GM18520 (cell line): ENCODE measurements around the gene CCDC116.
A peak's percentile ranks its signal among the peaks of the same experiment; 100 is the strongest.
"Not testable (repeated sequence)": the region's sequence is repeated elsewhere in the genome, so short reads cannot be mapped to it uniquely, and the experiment has no call there.

Experiments
- ATAC-seq: cut with Tn5 transposase; IDR thresholded peaks from one replicate; pipeline ENCODE4 v1.9.1; 2021; ENCODE audit not compliant: unreplicated experiment

The CCDC116 gene, protein sequence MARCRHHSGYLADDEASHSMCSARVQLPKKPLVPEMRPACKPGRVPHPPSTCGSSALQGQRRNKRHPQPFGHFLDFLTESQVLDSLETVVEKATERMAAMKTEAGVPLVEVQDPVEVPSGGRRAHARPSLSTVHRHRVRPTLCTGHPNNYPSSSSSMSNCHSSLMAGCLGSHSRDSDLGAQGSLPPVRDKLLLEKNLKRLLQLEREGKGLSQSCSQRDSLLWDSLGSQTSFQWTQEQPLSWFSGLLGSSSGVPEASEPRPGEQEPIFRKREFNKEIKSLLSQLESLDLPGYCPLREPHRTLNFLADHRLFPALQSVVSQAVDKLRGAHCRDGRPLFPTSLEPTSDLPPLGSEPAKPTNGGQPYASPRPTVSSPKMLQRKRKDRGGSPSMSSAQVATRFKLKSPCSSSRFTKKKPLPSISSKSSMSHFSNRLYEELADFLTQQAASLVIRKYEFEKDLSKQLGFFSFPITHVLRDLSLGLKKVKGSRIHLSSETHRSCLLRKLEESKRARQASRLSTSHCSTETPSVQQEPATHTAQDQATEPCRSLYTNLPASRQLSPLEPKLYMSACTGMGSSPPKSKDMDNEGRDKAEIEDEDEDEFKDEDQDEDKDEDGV

DNA sequence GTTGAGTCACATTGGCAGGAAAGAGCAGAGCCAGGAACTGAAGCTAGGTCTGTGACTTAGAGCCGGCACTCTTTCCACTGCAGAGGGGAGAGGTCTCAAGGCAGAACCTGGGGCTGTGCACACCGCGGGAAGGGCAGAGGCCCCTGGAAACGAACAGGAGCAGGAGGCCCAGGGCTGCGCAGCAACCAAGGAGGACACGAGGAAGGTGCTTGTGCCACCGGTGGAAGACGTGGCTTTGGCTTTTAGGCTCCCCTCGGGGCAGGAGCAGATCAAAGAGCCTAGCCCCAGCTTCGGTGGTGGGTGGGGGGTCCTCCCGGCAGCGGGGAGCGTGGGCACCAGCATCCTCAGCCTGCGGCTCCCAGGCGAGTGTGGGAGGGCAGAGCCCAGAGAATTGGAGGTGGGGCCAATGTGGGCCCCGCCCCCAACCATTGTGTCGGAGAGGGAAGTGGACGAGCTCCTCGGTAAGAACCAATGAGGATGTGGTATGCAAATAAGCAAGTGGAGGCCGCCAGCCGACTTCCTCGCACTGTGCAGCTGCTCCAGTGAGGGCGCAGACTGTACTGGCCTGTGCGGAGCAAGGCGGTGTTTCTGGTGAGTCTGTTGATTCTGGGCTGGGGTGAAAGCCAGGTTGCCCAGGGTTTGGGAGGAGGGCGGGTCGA lies at the start of gene CCDC116:
CCDC116 (plus strand) TSS at position 524 of the 659 bp plus-strand sequence. CDS start 422 bp downstream, outside the sequence.
- ATAC-seq: no peak

DNA sequence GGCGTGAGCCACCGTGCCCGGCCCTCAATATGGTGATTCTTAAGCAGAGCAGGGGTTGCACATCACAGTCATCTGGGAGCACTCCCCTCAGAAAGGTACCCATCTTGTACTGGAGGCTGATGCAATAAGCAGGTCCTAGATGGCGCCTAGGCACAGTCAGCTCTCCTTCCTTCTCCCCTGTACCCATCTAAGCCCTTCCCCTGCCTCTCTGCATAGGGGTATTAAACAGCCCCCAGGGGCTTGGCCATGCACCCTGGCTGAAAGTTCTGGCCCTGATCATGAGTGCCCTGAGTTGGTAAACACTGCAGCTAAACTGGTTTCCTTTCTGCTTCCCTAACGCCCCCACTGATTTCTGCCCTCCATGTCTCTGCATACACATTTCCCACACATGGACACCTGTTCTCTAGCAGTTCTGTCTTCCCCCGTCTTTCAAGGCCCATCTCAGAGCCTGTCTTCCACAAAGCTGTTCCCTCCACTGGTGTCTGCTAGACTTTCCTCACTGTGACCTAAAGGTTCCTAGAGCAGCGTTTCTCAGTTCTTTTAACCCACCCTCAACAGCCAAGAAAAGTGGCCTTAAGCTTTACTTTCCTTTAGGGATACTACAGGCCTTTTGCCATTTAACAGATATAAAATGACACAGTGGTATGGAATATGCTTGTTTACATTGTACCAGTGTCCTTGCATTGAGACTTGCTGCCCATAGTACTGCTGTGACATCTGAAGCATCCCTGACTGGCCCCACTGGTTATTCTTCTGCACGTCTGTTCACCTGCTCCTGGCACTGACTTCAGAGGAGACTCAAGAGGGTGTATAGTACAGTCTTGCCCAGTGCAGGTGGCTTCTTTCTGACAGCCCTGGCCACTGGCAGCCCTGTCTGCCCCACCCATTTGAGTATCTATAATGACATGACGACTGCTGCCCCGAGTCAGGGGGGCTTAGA lies 49.5 kb upstream of the CCDC116 start:
- ATAC-seq: no peak

GRCh38 chr22:21585389-21585788 lies 47.2 kb upstream of the CCDC116 start:
- ATAC-seq: no peak

- ATAC-seq: peak; percentile 84
Observed at GRCh38 chr22:21587803-21588611, 44.6 kb upstream of the CCDC116 start.

- no peak for ATAC-seq
Observed at GRCh38 chr22:21589396-21589795, 43.2 kb upstream of the CCDC116 start.

DNA sequence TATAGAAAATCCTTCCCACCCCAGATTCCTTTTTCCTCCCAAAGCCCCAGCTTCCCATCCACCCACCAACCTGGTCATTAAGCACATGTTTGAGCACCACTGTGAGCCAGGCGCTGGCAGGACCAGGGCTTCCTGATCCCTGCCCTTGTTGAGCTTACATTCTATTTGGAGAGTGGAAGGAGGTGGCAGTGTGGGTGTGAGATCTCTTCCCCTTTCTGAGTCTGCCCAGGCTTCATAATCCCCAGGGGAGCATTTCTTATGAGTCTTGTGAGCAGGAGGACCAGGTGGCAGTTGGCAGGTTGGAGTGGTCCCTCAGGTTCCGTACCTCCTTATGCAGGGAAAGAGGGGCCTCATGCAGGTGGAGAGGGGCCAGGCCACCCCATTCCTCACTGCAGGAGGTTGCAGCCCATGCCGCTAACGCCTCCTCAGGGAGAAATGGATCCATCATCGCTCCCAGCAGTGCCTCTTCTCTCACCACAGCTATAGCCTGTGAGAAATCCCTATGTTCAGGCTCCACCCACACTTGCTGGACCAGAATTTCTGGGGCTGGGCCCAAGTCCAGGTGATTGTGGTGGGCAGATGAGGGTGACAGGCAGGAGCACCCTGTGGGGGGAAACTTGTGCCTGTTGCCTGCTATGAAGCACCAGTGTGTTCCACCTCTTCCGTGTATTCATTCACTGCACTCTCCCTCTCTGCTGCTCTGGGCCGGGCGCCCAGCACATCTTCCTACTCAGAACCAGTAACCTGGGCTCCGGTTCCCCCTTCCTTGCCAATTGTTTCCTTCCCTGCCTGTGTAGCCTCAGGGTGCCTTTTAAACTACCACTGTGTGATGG lies 41.5 kb upstream of the CCDC116 start:
- ATAC-seq: no peak

DNA sequence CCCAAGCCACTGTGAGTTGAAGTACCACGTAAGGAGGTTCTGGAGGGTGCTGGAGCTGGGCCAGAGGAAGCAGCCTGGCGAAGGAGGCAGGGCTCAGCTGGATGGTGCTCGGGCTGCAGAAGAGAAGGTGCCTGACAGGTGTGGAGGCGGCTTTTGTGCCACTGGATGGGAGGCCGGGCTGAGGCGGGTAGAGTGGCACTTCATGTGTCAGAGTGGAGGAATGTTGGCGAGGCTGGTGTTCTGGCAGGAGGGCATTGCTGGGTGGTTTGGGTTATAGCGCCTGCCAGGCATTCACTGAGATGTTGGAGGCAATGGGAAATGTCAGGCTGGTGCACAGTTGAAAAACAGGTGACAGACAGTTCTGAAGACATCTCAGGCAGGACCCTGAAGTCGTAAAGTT lies 40.9 kb upstream of the CCDC116 start:
- no peak for ATAC-seq

DNA sequence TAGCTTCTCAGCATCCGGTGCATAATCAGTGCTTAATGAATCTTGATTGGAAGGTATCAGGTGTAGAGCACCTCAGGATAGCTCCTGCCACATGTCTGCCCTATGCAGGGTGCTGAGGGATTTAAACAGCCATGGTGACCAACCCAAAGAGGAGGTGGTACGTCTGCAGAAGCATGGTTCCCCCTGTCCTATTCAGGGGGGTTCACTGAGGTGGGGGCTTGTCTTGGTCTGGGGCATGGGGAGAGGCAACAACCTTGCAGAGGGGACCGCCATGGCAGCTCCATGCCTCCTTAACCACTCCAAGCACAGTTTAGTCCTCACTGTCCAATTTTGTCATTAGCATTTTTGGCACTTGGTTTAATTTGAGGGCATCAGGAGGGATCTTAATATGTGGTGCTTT lies 40.1 kb upstream of the CCDC116 start:
- ATAC-seq: no peak

DNA sequence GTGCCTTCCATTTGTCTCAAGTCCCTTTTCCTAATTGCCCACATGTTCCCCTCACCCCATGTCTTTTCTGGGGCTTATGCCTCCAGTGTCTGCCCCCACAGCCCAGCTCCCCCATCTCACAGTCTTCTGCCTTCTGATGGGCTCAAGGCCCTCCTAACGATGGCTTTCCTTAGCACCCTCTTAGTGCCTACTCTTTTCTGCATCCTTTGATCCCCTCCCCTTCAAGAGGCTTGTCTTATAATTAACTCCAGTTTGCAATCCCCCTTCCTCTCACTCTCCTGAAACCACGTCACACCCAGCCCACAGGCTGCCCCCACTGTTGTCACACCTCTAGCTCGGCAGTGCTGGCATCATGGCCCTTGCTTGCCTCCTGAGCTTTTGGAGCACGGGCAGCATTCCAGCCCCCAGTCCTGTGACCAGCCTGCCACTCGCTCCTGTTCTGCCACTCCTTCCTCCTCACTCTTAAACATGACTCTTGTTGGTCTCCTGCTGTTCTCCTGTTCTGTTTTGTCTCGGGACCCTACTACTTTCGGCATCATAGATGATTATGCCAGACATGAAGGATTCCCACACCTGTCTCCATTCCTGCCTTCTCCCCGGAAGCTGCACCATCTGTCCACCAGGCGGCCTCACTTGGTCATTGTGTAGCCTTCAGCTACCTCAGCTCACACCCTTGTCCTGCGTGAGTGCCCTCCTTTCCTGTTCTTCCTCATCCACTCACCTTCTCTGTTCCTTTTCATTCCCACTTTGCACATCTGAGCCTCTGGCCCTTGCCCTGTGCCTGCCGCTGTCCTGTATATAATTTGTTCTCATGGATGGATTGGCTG lies 38.9 kb upstream of the CCDC116 start:
- ATAC-seq: no peak

- no peak for ATAC-seq
Observed at GRCh38 chr22:21594865-21595452, 37.6 kb upstream of the CCDC116 start.

DNA sequence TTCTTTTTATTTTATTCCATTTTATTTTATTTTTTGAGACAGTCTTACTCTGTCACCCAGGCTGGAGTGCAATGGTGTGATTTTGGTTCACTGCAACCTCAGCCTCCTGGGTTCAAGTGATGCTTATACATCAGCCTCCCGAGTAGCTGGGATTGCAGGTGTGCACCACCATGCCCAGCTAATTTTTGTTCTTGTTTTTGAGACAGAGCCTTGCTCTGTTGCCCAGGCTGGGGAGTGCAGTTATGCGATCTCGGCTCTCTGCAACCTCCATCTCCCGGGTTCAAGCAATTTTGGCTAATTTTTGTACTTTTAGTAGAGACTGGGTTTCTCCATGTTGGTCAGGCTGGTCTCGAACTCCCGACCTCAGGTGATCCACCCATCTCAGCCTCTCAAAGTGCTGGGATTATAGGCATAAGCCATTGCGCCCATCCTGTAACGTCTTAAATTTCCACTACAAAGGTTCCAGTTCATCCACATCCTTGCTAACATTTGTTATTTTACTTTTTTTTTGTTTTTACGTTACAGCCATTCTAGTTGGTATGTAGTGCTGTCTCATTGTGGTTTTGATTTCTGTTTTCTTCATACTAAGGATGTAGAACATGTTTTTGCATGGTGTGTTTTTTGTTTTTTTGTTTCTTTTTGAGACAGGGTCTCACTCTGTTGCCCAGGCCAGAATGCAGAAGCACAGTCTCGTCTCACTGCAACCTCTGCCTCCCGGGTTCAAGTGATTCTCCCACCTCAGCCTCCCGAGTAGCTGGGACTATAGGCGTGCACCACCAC lies 36.0 kb upstream of the CCDC116 start:
- not testable (repeated sequence) for ATAC-seq

DNA sequence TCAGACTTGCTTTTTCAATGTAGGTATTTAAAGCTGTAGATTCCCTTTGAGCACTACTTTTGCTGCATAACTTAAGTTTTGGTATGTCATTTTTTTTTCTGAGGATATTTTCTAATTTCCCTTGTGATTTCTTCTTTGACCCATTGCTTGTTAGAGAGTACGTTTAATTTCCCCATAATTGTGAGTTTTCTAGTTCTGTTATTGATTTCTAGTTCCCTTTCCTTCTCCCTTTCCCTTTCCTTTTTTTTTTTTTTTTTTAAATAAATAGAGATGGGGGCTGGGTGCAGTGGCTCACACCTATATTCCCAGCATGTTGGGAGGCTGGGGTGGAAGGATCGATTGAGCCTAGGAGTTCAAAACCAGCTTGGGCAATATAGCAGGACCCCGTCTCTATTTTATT lies 34.3 kb upstream of the CCDC116 start:
- ATAC-seq: no peak

DNA sequence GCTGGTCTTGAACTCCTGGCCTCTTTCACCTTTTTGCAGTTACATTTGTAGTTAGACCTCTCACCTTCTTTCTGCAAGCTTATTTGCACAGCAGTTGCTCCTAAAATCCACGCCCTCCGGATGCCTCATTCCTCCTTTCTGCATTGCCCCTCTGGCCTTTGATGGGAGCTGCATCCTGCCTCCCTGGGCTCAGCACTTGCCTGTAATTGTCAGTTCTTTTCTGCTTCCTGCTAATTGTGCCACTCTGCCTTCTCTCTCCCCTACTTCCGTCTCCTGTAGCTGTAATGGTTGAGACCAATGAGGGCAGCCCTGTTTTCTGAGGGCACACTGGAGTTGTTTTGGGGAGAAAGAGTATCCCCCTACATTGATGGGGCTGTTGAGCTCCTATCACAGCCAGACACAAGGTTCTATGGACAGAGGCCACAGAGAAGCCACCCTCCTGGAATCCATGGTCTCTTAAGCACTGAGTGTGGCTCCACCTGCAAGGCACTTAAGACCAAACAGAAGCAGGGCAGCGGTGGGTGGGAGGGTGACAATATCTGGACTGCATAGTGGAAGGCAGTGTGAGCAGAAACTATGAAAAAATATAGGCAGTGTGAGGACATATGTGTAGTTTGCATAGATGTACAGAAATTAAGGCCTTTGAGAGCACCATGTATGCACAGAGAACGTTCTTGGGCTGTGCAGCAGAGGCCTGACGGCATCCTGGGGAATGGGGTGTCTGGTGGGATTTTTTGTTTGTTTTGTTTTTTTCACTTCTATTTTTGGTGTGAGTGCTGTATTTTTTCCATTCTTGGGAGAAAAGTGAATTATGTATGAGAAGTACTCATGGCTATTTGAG lies 33.3 kb upstream of the CCDC116 start:
- ATAC-seq: no peak

- ATAC-seq: no peak
Observed at GRCh38 chr22:21602579-21602978, 30.0 kb upstream of the CCDC116 start.

GRCh38 chr22:21603973-21604372 lies 28.6 kb upstream of the CCDC116 start:
- no peak for ATAC-seq

DNA sequence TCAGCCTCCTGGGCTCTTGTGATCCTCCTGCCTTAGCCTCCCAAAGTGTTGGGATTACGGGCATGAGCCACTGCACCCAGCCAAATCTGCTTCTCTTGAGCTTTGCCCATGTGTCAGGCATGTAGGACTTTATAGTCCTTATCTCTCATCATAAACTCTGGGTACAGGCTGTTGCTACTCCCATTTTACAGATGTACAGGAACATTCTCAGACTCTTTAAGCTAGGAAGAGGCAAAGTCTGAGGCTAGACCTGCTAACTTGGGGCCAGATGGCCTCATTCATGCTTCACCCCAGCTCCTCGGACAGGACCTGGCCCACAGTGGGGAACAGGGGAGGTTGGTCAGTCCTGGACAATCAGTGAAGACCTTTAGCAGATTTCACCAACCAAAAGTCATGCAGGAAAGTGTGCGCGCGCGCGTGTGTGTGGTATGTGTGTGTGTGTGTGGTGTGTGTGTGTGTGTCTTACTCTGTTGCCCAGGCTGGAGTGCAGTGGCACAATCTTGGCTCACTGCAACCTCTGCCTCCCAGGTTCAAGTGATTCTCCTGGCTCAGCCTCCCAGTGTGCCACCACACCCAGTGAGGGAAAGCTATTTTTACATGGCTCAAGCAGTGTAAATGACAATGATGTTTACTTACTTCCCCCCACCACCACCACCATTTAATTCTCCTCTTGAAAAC lies 26.5 kb upstream of the CCDC116 start:
- ATAC-seq: no peak
